ENCODE results near the gene COG3. TPM values are rescaled to one million over a fixed set of nuclear protein-coding genes. Genes with fewer than 3 reads are reported as not detected.

Gene COG3
- total and polyA plus RNA-seq, 4 donors, result 22.8 to 113 (median 38.2) TPM

GRCh38 chr13:45500492-45501174 is 35.9 kb downstream of the COG3 start (continued):
- TF ChIP-seq RXRA (IDR thresholded peaks at IDR 0.05), result no peak

- 48% methylated on average over 1 of the region's 1 CpG for WGBS
- peaks cover 17 to 43% (median 41%) of the 10 kb centered on the region in 4 donors for H3K36me3 ChIP-seq (ENCODE audit: control insufficient read depth in 4 of 4, insufficient read depth in 3 of 4, low read depth in 1 of 4, low read length in 3 of 4)
- DNase-seq (ENCODE audit: low spot score), result no peak
- H3K27ac ChIP-seq (ENCODE audit: low read depth in 1 of 2, low read length in 2 of 2), result peak overlapping the region in 1 of 2 donors; percentile 54
- no peaks in the 10 kb centered on the region for H3K9me3 ChIP-seq (ENCODE audit: control insufficient read depth in 4 of 4, low read length in 3 of 4)
- no peak overlapping the region for H3K9ac ChIP-seq (ENCODE audit: low read depth in 1 of 2, low read length in 2 of 2)
- H3K4me1 ChIP-seq (ENCODE audit: control insufficient read depth in 4 of 4, insufficient read depth in 4 of 4, low read length in 3 of 4), result peaks cover 0 to 11% (median 5%) of the 10 kb centered on the region in 4 donors
- no peak overlapping the region for H3K4me3 ChIP-seq (ENCODE audit: low read depth in 1 of 3, low read length in 3 of 3)
- TF ChIP-seq RXRA (IDR thresholded peaks at IDR 0.05), result peak in 1 of 2 donors; percentile 57
- peak; percentile 11 for TF ChIP-seq CTCF (IDR thresholded peaks at IDR 0.05; ENCODE audit: low read depth, low read length, missing input control)
- TF ChIP-seq EGR1 (IDR thresholded peaks at IDR 0.05; ENCODE audit: low read depth in 2 of 2), result no peak
- TF ChIP-seq REST (IDR thresholded peaks at IDR 0.05), result peak; percentile 18
- TF ChIP-seq MAX (IDR thresholded peaks at IDR 0.05), result no peak
- TF ChIP-seq HNF4A (conservative IDR thresholded peaks at IDR 0.05), result peak in 1 of 2 donors; percentile 73
- no peak for TF ChIP-seq GABPA (IDR thresholded peaks at IDR 0.05 in 1 of 2, conservative IDR thresholded peaks at IDR 0.05 in 1 of 2)
- no peak for TF ChIP-seq RAD21 (IDR thresholded peaks at IDR 0.05)
- peak; percentile 35 for TF ChIP-seq FOXA1 (IDR thresholded peaks at IDR 0.05)
- no peak for TF ChIP-seq ZBTB33 (IDR thresholded peaks at IDR 0.05)
- TF ChIP-seq SP1 (IDR thresholded peaks at IDR 0.05), result peak; percentile 32
- no peak for TF ChIP-seq NR2F2 (IDR thresholded peaks at IDR 0.05)
- no peak for TF ChIP-seq TAF1 (conservative IDR thresholded peaks at IDR 0.05)
- TF ChIP-seq JUND (IDR thresholded peaks at IDR 0.05), result peak in 1 of 2 donors; percentile 48
- peak; percentile 31 for TF ChIP-seq YY1 (IDR thresholded peaks at IDR 0.05)
- TF ChIP-seq ATF3 (IDR thresholded peaks at IDR 0.05), result no peak
- no peak for TF ChIP-seq HNF4G (IDR thresholded peaks at IDR 0.05)
- TF ChIP-seq FOXA2 (IDR thresholded peaks at IDR 0.05), result peak; percentile 46
- H3K27me3 ChIP-seq (ENCODE audit: control insufficient read depth in 4 of 4, insufficient read depth in 4 of 4, low read length in 3 of 4), result no peaks in the 10 kb centered on the region
Measured at GRCh38 chr13:45501175-45501526, 36.4 kb downstream of the COG3 start.
